HL-60 (cell line): ENCODE data around the gene SEC14L1.

Experiments used
- CTCF ChIP-seq: IDR thresholded peaks from one replicate; pipeline ENCODE4 v1.5.1; 2011; ENCODE audit warnings: low read length, control low read depth, inconsistent platforms; ENCODE audit not compliant: insufficient read depth
- POLR2AphosphoS5 ChIP-seq: IDR thresholded peaks from 2 replicates; pipeline ENCODE4 v1.6.1; 2012; ENCODE audit warnings: low read depth
- REST ChIP-seq: IDR thresholded peaks from 2 replicates; pipeline ENCODE4 v1.6.1; 2012; ENCODE audit warnings: low read depth; ENCODE audit not compliant: insufficient replicate concordance

DNA sequence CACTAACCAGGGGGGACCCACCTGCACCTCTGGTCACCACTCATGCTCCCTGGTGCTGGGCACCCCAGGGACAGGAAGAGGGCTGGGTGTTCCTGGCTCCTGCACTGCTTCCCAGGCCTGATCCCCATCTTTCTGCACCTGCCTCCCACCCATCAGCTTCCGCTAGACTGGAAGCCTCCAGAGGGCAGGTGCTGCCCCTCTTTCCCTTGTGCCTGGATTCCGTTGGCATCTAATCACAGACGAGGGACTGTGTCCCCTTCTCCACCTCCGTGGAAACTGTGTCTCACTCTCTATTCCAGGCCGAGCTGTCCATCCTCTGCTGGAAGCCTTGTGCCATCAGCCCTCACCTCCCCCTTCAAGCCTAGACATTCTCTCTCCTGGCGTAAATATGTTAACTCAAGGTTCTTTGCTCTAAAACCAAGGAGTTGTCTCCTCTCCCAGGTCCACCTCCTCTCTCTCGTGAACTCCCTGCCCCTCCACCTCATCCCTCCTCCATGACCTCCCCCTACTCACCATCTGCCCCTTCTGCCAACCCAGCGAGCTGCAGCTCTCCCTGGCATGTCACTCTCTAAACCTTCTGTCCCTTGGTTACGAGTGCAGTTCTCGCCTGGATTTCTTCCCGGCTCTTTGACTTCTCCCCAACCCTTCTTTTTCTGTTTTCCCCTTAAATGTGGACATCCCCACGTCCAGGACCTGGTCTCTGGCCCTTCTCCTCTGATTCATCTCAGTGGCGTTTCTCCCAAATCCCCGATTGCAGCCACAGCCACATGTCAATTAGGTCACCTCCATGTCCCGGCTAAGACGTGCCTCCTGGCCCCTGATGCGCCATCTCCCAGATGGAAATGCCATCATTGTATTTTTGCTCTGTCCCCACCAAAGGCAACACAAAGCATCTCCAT is 107.7 kb downstream of the SEC14L1 start:
- TF ChIP-seq CTCF (no peak), REST (no peak), POLR2AphosphoS5 (no peak)
